ENCODE results near the gene CFAP65. TPM values are rescaled to one million over a fixed set of nuclear protein-coding genes. Genes with fewer than 3 reads are reported as not detected.

CFAP65 gene
- total and polyA plus RNA-seq, 9 of the 15 experiments (the other 6 are each of a cell fraction or from before 2014, with no cell fraction given): not detected

DNA sequence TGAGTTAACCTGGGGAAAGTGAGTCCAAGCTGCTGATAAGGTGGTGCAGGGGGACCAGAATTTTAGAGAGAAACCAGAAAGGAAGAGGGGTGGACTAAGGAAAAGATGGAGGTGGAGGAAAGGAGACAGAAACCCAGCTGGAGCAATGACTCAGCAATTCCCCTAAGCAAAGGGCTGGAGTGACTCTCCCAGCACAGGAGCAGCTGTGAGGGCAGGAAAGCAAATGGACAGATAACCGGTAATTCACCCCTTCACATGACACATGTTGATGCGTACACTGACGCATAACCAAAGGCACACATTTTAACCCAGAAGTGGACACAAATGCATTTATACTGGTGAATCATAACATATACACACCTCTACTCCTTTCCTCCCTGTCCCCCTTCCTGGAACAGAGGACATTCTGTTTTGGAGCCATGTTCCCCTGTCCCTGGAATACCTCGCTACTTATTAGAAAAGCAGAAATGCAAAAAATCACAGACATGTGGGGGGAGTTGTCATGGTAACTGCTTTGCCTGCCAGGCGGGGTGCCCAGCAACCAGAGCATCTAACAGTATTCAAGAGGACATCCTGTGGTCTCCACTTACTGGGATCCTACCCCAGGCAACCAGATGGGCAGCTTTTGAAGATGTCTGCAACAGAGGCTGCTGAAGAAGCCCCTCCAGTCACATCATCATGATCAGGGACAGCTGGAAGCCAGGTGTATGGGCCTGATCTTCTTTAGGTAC lies 77.1 kb downstream of the CFAP65 start (continued):
- TF ChIP-seq XRCC4 (IDR thresholded peaks at IDR 0.05; ENCODE audit: extremely low read depth, insufficient read depth, insufficient read length) (no peak), LARP7 (IDR thresholded peaks at IDR 0.05) (no peak), HSF4 (CRISPR knock-in tag; IDR thresholded peaks at IDR 0.05; ENCODE audit: borderline replicate concordance) (no peak), ZNF512 (tag; IDR thresholded peaks at IDR 0.05) (no peak), SMAD1 (IDR thresholded peaks at IDR 0.05; ENCODE audit: low read depth, low read length, partially characterized antibody) (no peak), MAFG (tag; conservative IDR thresholded peaks at IDR 0.05) (peak; percentile 99), ZNF395 (CRISPR knock-in tag; IDR thresholded peaks at IDR 0.05) (no peak), NR2C2 (CRISPR knock-in tag; IDR thresholded peaks at IDR 0.05) (no peak), NR2C2 (tag; IDR thresholded peaks at IDR 0.05) (peak; percentile 22; the same call in 1 of the 2 replicates), ZNF146 (CRISPR knock-in tag; IDR thresholded peaks at IDR 0.05; ENCODE audit: unreplicated experiment) (no peak), JUN (IDR thresholded peaks at IDR 0.05; ENCODE audit: borderline replicate concordance, low read depth, low read length) (0 out of 2 replicates have a peak, but pooled peaks have one; percentile 16), JUN (CRISPR knock-in tag; IDR thresholded peaks at IDR 0.05; ENCODE audit: borderline replicate concordance) (no peak), SMARCE1 (IDR thresholded peaks at IDR 0.05) (peak; percentile 61)
- TF ChIP-seq, protein P1, sequence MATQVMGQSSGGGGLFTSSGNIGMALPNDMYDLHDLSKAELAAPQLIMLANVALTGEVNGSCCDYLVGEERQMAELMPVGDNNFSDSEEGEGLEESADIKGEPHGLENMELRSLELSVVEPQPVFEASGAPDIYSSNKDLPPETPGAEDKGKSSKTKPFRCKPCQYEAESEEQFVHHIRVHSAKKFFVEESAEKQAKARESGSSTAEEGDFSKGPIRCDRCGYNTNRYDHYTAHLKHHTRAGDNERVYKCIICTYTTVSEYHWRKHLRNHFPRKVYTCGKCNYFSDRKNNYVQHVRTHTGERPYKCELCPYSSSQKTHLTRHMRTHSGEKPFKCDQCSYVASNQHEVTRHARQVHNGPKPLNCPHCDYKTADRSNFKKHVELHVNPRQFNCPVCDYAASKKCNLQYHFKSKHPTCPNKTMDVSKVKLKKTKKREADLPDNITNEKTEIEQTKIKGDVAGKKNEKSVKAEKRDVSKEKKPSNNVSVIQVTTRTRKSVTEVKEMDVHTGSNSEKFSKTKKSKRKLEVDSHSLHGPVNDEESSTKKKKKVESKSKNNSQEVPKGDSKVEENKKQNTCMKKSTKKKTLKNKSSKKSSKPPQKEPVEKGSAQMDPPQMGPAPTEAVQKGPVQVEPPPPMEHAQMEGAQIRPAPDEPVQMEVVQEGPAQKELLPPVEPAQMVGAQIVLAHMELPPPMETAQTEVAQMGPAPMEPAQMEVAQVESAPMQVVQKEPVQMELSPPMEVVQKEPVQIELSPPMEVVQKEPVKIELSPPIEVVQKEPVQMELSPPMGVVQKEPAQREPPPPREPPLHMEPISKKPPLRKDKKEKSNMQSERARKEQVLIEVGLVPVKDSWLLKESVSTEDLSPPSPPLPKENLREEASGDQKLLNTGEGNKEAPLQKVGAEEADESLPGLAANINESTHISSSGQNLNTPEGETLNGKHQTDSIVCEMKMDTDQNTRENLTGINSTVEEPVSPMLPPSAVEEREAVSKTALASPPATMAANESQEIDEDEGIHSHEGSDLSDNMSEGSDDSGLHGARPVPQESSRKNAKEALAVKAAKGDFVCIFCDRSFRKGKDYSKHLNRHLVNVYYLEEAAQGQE (IDR thresholded peaks at IDR 0.05; ENCODE audit: borderline replicate concordance): peak; percentile 56
- TF ChIP-seq, protein P1 (CRISPR knock-in tag; IDR thresholded peaks at IDR 0.05; ENCODE audit: low read depth): no peak
- TF ChIP-seq, protein P2, sequence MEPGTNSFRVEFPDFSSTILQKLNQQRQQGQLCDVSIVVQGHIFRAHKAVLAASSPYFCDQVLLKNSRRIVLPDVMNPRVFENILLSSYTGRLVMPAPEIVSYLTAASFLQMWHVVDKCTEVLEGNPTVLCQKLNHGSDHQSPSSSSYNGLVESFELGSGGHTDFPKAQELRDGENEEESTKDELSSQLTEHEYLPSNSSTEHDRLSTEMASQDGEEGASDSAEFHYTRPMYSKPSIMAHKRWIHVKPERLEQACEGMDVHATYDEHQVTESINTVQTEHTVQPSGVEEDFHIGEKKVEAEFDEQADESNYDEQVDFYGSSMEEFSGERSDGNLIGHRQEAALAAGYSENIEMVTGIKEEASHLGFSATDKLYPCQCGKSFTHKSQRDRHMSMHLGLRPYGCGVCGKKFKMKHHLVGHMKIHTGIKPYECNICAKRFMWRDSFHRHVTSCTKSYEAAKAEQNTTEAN (CRISPR knock-in tag; IDR thresholded peaks at IDR 0.05): no peak

All from K562 (cell line).